H1 (cell line): ENCODE data around the gene CAMK2A.

Experiments
- CBX5 ChIP-seq: fragments of 300-800, 300-1000 bp; sonication (generic); IDR thresholded peaks from 2 replicates; pipeline ENCODE4 v1.7.1; 2016; ENCODE audit warnings: antibody characterized with exemption, low read length, low read depth
- EGR1 ChIP-seq: IDR thresholded peaks from 2 replicates; pipeline ENCODE4 v1.6.1; 2011; ENCODE audit warnings: low read depth, low read length, borderline replicate concordance
- EZH2 ChIP-seq: fragments of 200-600 bp; sonication (generic); IDR thresholded peaks from 2 replicates; pipeline ENCODE4 v1.7.1; 2012; ENCODE audit warnings: low read depth, mild to moderate bottlenecking, moderate library complexity, low read length, inconsistent platforms; ENCODE audit not compliant: severe bottlenecking
- MAFK ChIP-seq: IDR thresholded peaks from 2 replicates; pipeline ENCODE4 v1.6.1; 2012; ENCODE audit warnings: low read depth, mild to moderate bottlenecking, improper control_type of control experiment, low read length
- NANOG ChIP-seq: IDR thresholded peaks from 2 replicates; pipeline ENCODE4 v1.6.1; 2011; ENCODE audit warnings: low read length, low read depth, mild to moderate bottlenecking, inconsistent platforms; ENCODE audit not compliant: insufficient read depth, poor library complexity, severe bottlenecking
- NRF1 ChIP-seq: IDR thresholded peaks from 2 replicates; pipeline ENCODE4 v1.6.1; 2011; ENCODE audit warnings: mild to moderate bottlenecking, low read depth, low read length, improper control_type of control experiment
- PHF8 ChIP-seq: fragments of 200-600 bp; sonication (generic); conservative IDR thresholded peaks from 2 replicates; pipeline ENCODE4 v1.7.1; 2012; ENCODE audit warnings: low read depth, mild to moderate bottlenecking, inconsistent platforms, low read length, moderate library complexity
- POLR2A ChIP-seq, 2 experiments: IDR thresholded peaks; 1 replicate in 1 of 2; 2 replicates in 1 of 2; pipeline ENCODE4 v1.6.1; 2011; ENCODE audit warnings: low read depth in 2 of 2, low read length in 2 of 2, mild to moderate bottlenecking in 2 of 2; ENCODE audit errors: control extremely low read depth in 1 of 2
- POLR2AphosphoS5 ChIP-seq: IDR thresholded peaks from 2 replicates; pipeline ENCODE4 v1.6.1; 2011; ENCODE audit warnings: low read depth, low read length
- RFX5 ChIP-seq: IDR thresholded peaks from 2 replicates; pipeline ENCODE4 v1.6.1; 2011; ENCODE audit warnings: low read depth, low read length, improper control_type of control experiment, borderline replicate concordance
- ZNF274 ChIP-seq: IDR thresholded peaks from 2 replicates; pipeline ENCODE4 v1.7.0; 2012; ENCODE audit warnings: low read length, borderline replicate concordance; ENCODE audit errors: extremely low read depth
- TF ChIP-seq, protein P1 (sequence below), 3 experiments: IDR thresholded peaks; 1 replicate in 2 of 3; 2 replicates in 1 of 3; pipeline versions ENCODE4 v1.5.1 to v1.6.1; 2011; ENCODE audit warnings: low read length in 3 of 3, mild to moderate bottlenecking in 3 of 3, inconsistent platforms in 2 of 3, low read depth in 1 of 3, moderate library complexity in 1 of 3; ENCODE audit not compliant: insufficient read depth in 1 of 3; ENCODE audit errors: control extremely low read depth in 1 of 3
- TF ChIP-seq, protein P2 (sequence below): IDR thresholded peaks from 2 replicates; pipeline ENCODE4 v1.6.1; 2012; ENCODE audit warnings: inconsistent platforms

GRCh38 chr5:150246835-150247234, 42.7 kb downstream of the CAMK2A start:
- TF ChIP-seq, protein P1, sequence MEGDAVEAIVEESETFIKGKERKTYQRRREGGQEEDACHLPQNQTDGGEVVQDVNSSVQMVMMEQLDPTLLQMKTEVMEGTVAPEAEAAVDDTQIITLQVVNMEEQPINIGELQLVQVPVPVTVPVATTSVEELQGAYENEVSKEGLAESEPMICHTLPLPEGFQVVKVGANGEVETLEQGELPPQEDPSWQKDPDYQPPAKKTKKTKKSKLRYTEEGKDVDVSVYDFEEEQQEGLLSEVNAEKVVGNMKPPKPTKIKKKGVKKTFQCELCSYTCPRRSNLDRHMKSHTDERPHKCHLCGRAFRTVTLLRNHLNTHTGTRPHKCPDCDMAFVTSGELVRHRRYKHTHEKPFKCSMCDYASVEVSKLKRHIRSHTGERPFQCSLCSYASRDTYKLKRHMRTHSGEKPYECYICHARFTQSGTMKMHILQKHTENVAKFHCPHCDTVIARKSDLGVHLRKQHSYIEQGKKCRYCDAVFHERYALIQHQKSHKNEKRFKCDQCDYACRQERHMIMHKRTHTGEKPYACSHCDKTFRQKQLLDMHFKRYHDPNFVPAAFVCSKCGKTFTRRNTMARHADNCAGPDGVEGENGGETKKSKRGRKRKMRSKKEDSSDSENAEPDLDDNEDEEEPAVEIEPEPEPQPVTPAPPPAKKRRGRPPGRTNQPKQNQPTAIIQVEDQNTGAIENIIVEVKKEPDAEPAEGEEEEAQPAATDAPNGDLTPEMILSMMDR (IDR thresholded peaks at IDR 0.05; ENCODE audit: control extremely low read depth in 1 of 3, insufficient read depth in 1 of 3, low read depth in 1 of 3, low read length in 3 of 3), result no peak
- no peak for TF ChIP-seq POLR2A (IDR thresholded peaks at IDR 0.05; ENCODE audit: control extremely low read depth in 1 of 2, low read depth in 2 of 2, low read length in 2 of 2)
- TF ChIP-seq ZNF274, result no peak
- no peak for TF ChIP-seq RFX5
- no peak for TF ChIP-seq POLR2AphosphoS5
- TF ChIP-seq, protein P2, sequence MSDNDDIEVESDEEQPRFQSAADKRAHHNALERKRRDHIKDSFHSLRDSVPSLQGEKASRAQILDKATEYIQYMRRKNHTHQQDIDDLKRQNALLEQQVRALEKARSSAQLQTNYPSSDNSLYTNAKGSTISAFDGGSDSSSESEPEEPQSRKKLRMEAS, result no peak
- TF ChIP-seq EGR1, result no peak
- TF ChIP-seq NRF1, result no peak
- TF ChIP-seq EZH2, result no peak
- no peak for TF ChIP-seq MAFK
- no peak for TF ChIP-seq NANOG
- no peak for TF ChIP-seq PHF8
- TF ChIP-seq CBX5, result no peak
